Measurements from ENCODE around the gene LUZP1.
"Not testable (repeated sequence)": the region's sequence is repeated elsewhere in the genome, so short reads cannot be mapped to it uniquely, and the experiment has no call there.

Gene LUZP1

DNA sequence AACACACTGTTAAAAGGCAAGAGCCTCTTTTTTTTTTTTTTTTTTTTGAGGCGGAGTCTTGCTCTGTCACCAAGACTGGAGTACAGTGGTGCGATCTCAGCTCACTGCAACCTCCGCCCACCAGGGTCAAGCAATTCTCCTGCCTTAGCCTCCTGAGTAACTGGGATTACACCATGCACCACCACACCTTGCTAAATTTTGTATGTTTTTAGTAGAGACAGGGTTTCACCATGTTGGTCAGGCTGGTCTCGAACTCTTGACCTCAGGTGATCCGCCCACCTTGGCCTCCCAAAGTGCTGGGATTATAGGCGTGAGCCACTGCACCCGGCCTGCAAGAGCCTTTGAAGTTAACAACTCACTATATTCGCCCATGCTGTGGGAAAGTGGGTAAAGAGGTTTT, 39.1 kb upstream of the LUZP1 start:
- not testable (repeated sequence) for H3K36me3 ChIP-seq (ENCODE audit: control insufficient read depth, insufficient read depth, low read length); H3K27me3 ChIP-seq (ENCODE audit: control insufficient read depth, insufficient read depth, low read length); H3K9me3 ChIP-seq (ENCODE audit: control insufficient read depth, insufficient read depth, low read length); H3K4me1 ChIP-seq (ENCODE audit: control insufficient read depth, insufficient read depth, low read length); H3K9ac ChIP-seq (ENCODE audit: low read depth, low read length); H3K4me3 ChIP-seq (ENCODE audit: low read depth, low read length)

GRCh38 chr1:23202263-23202749, 33.6 kb upstream of the LUZP1 start:
- no peak overlapping the region for H3K9ac ChIP-seq (ENCODE audit: low read depth, low read length)
- no peaks in the 10 kb centered on the region for H3K27me3 ChIP-seq (ENCODE audit: control insufficient read depth, insufficient read depth, low read length)
- H3K4me3 ChIP-seq (ENCODE audit: low read depth, low read length), result no peak overlapping the region
- no peaks in the 10 kb centered on the region for H3K36me3 ChIP-seq (ENCODE audit: control insufficient read depth, insufficient read depth, low read length)
- no peaks in the 10 kb centered on the region for H3K4me1 ChIP-seq (ENCODE audit: control insufficient read depth, insufficient read depth, low read length)
- no peaks in the 10 kb centered on the region for H3K9me3 ChIP-seq (ENCODE audit: control insufficient read depth, insufficient read depth, low read length)

DNA sequence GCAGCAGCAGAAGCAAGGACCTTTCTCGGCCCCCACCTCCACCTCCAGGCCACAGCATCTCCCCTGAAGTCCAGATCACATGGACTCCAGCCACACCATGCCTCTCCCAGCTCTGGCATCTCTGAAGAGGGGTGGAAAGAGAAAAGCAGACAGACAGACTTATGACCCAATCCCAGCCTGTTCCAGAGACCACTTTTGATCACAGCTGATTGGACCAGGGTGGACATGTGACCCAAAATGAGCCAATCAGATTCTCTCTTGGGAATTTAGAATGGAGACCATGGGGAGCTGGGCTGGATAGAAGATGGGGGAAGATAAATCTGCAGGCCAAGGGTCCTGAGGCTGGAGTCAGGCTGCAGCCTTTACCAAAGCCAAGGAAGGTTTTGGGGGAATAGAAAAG, 32.2 kb upstream of the LUZP1 start:
- peaks cover 2% of the 10 kb centered on the region for H3K36me3 ChIP-seq (ENCODE audit: control insufficient read depth, insufficient read depth, low read length)
- H3K9ac ChIP-seq (ENCODE audit: low read depth, low read length), result no peak overlapping the region
- H3K27me3 ChIP-seq (ENCODE audit: control insufficient read depth, insufficient read depth, low read length), result no peaks in the 10 kb centered on the region
- H3K9me3 ChIP-seq (ENCODE audit: control insufficient read depth, insufficient read depth, low read length), result no peaks in the 10 kb centered on the region
- no peak overlapping the region for H3K4me3 ChIP-seq (ENCODE audit: low read depth, low read length)
- no peaks in the 10 kb centered on the region for H3K4me1 ChIP-seq (ENCODE audit: control insufficient read depth, insufficient read depth, low read length)

- Histone ChIP-seq H3K9me3 (ENCODE audit: control insufficient read depth, insufficient read depth, low read length) (no peaks in the 10 kb centered on the region), H3K4me3 (ENCODE audit: low read depth, low read length) (no peak overlapping the region), H3K27me3 (ENCODE audit: control insufficient read depth, insufficient read depth, low read length) (no peaks in the 10 kb centered on the region), H3K9ac (ENCODE audit: low read depth, low read length) (no peak overlapping the region), H3K36me3 (ENCODE audit: control insufficient read depth, insufficient read depth, low read length) (peaks cover 8% of the 10 kb centered on the region), H3K4me1 (ENCODE audit: control insufficient read depth, insufficient read depth, low read length) (no peaks in the 10 kb centered on the region)
These were observed 29.7 kb upstream of the LUZP1 start for GRCh38 chr1:23198373-23198772.

DNA sequence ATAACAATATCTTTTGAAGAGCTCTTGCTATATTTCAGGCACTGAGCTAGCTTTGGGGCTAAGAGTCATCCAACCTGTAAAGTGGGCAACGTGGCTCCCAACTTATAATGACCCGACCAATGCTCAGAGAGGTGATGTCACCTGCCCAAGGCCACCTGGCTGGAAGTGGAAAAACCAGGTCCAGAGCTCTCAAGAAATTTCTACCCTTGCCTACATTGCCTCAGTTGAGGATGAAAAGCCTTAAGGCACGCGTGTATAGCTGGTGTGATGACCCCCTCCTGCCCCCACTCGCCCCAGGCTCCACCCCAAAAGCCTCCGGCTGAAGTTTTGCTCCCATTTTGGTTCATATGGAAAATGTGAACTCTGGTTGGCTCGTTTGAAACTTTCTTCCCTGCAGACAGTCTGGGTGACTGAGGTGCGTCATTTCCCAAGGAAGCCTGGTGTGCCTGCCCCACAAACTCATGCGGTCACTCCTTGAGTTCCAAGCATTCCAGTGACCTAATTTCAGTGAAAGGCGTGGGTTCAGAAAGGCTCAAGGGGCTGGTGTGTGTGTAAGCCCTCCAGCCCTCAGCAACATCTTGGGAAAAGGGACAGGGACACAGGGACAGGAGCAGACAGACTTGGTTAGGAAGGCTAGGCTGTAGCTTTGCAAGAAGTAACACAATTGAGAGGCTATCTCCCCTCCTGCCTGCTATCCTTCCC, 28.1 kb upstream of the LUZP1 start:
- Histone ChIP-seq H3K9me3 (ENCODE audit: control insufficient read depth, insufficient read depth, low read length) (no peaks in the 10 kb centered on the region), H3K36me3 (ENCODE audit: control insufficient read depth, insufficient read depth, low read length) (peaks cover 11% of the 10 kb centered on the region), H3K4me1 (ENCODE audit: control insufficient read depth, insufficient read depth, low read length) (no peaks in the 10 kb centered on the region), H3K9ac (ENCODE audit: low read depth, low read length) (no peak overlapping the region), H3K27me3 (ENCODE audit: control insufficient read depth, insufficient read depth, low read length) (no peaks in the 10 kb centered on the region), H3K4me3 (ENCODE audit: low read depth, low read length) (no peak overlapping the region)

DNA sequence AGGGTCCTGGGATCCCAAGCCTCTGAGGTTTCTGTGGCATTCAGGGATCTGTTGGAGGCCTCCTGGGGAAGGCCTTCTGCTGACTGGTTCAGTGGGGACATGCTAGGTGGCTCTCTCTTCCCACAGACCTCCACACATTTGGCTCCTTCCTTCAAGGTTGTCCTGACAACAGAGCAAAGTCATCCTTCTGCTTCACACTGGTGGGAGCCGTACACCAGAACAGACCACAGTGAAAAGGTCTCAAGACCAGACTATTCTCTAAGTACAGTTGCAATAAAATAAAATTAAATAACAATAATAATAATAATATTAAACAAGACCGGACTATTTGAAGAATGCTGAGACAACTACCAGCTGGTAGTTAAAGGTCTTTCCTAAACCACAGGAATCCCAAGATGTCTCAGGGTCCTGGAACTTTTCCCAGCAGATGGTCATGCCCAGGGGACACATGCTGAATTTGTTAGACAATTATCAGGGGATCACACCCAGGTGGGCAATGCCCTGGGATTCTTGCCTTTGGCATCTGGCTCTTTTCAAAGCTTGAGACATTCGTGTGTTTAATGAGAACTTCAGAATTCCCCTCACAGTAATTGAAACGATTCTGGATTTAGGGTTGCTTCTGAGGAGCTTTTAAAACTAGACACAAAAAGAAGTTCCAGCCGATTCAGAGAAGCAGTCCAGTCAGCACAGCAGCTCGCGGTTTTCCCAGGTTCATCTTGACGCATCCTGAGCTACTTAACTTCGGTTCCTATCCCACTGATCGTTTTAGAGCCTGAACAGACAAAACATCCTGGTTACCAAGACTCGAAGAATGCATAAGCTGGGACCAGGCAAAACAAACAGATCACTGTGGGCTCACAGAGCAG, 25.7 kb upstream of the LUZP1 start:
- H3K4me3 ChIP-seq (ENCODE audit: low read depth, low read length), result no peak overlapping the region
- peaks cover 11% of the 10 kb centered on the region for H3K36me3 ChIP-seq (ENCODE audit: control insufficient read depth, insufficient read depth, low read length)
- no peaks in the 10 kb centered on the region for H3K9me3 ChIP-seq (ENCODE audit: control insufficient read depth, insufficient read depth, low read length)
- no peaks in the 10 kb centered on the region for H3K4me1 ChIP-seq (ENCODE audit: control insufficient read depth, insufficient read depth, low read length)
- no peak overlapping the region for H3K9ac ChIP-seq (ENCODE audit: low read depth, low read length)
- no peaks in the 10 kb centered on the region for H3K27me3 ChIP-seq (ENCODE audit: control insufficient read depth, insufficient read depth, low read length)

GRCh38 chr1:23193391-23194118, 24.9 kb upstream of the LUZP1 start:
- H3K9ac ChIP-seq (ENCODE audit: low read depth, low read length), result no peak overlapping the region
- no peak overlapping the region for H3K4me3 ChIP-seq (ENCODE audit: low read depth, low read length)
- H3K27me3 ChIP-seq (ENCODE audit: control insufficient read depth, insufficient read depth, low read length), result no peaks in the 10 kb centered on the region
- H3K36me3 ChIP-seq (ENCODE audit: control insufficient read depth, insufficient read depth, low read length), result peaks cover 11% of the 10 kb centered on the region
- no peaks in the 10 kb centered on the region for H3K4me1 ChIP-seq (ENCODE audit: control insufficient read depth, insufficient read depth, low read length)
- H3K9me3 ChIP-seq (ENCODE audit: control insufficient read depth, insufficient read depth, low read length), result no peaks in the 10 kb centered on the region

- Histone ChIP-seq H3K36me3 (ENCODE audit: control insufficient read depth, insufficient read depth, low read length) (peaks cover 9% of the 10 kb centered on the region), H3K27me3 (ENCODE audit: control insufficient read depth, insufficient read depth, low read length) (no peaks in the 10 kb centered on the region)
These were observed 22.5 kb upstream of the LUZP1 start for GRCh38 chr1:23191199-23191598.

DNA sequence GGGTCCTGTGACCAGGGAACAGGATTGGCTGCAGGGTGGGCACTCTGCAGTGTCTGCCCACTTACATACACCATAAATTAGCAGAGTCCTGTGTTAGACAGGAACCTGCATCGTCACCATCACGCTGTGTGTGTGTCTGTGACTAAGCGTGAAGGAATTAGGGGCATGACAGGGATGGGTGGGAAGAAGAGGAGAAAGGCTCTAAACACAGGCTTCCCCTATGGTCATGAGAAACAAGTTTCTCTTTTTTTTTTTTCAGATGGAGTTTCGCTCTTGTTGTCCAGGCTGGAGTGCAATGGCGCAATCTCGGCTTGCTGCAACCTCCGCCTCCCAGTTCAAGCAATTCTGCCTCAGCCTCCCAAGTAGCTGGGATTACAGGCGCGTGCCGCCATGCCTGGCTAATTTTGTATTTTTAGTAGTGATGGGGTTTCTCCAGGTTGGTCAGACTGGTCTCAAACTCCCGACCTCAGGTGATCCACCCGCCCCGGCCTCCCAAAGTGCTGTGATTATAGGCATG, 20.3 kb upstream of the LUZP1 start:
- H3K4me1 ChIP-seq (ENCODE audit: control insufficient read depth, insufficient read depth, low read length); H3K4me3 ChIP-seq (ENCODE audit: low read depth, low read length); H3K9me3 ChIP-seq (ENCODE audit: control insufficient read depth, insufficient read depth, low read length); H3K9ac ChIP-seq (ENCODE audit: low read depth, low read length); H3K36me3 ChIP-seq (ENCODE audit: control insufficient read depth, insufficient read depth, low read length); H3K27me3 ChIP-seq (ENCODE audit: control insufficient read depth, insufficient read depth, low read length): not testable (repeated sequence)

More at GRCh38 chr1:23191199-23191598, 22.5 kb upstream of the LUZP1 start:
- Histone ChIP-seq H3K9me3 (ENCODE audit: control insufficient read depth, insufficient read depth, low read length) (no peaks in the 10 kb centered on the region), H3K9ac (ENCODE audit: low read depth, low read length) (no peak overlapping the region), H3K4me1 (ENCODE audit: control insufficient read depth, insufficient read depth, low read length) (no peaks in the 10 kb centered on the region), H3K4me3 (ENCODE audit: low read depth, low read length) (no peak overlapping the region)

GRCh38 chr1:23188434-23188884, 19.8 kb upstream of the LUZP1 start:
- Histone ChIP-seq H3K9me3 (ENCODE audit: control insufficient read depth, insufficient read depth, low read length) (no peaks in the 10 kb centered on the region), H3K9ac (ENCODE audit: low read depth, low read length) (no peak overlapping the region), H3K27me3 (ENCODE audit: control insufficient read depth, insufficient read depth, low read length) (peaks cover 5% of the 10 kb centered on the region), H3K36me3 (ENCODE audit: control insufficient read depth, insufficient read depth, low read length) (peaks cover 4% of the 10 kb centered on the region), H3K4me1 (ENCODE audit: control insufficient read depth, insufficient read depth, low read length) (no peaks in the 10 kb centered on the region), H3K4me3 (ENCODE audit: low read depth, low read length) (no peak overlapping the region)

DNA sequence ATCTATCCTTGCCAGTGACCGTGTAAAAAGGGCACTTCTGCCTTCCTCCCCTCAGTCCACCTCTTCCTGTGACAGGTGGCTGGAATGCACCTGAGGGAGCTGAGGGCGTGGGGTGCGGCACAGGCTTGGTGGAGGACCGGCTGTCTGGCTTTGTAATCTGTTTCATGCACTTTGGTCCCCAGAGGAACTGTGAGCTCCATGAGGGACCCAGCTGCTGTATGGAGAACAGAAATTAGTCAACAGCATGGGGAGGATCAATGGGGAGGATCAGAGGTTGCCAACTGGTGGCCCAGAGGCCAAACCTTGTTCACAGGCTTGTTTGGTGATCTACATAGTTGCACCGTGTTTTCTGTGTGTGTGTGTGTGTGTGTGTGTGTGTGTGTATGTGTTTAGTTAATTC, 19.0 kb upstream of the LUZP1 start:
- Histone ChIP-seq H3K36me3 (ENCODE audit: control insufficient read depth, insufficient read depth, low read length) (no peaks in the 10 kb centered on the region), H3K9me3 (ENCODE audit: control insufficient read depth, insufficient read depth, low read length) (no peaks in the 10 kb centered on the region), H3K4me1 (ENCODE audit: control insufficient read depth, insufficient read depth, low read length) (no peaks in the 10 kb centered on the region), H3K27me3 (ENCODE audit: control insufficient read depth, insufficient read depth, low read length) (peaks cover 5% of the 10 kb centered on the region), H3K9ac (ENCODE audit: low read depth, low read length) (no peak overlapping the region), H3K4me3 (ENCODE audit: low read depth, low read length) (no peak overlapping the region)
